ENCODE results near the gene CDKN2AIPNL. TPM values are rescaled to one million over a fixed set of nuclear protein-coding genes. Genes with fewer than 3 reads are reported as not detected.

The CDKN2AIPNL gene
- total RNA-seq, 1 experiment from 2014 or later: 60.5 TPM

GRCh38 chr5:134403951-134404350 is 7.7 kb downstream of the CDKN2AIPNL start:
- TF ChIP-seq CTCF (conservative IDR thresholded peaks at IDR 0.05; ENCODE audit: low read depth, low read length) (no peak), EZH2 (IDR thresholded peaks at IDR 0.05; ENCODE audit: borderline replicate concordance, low read depth, low read length, poor library complexity, severe bottlenecking) (no peak)
- intact Hi-C loops (cut with micrococcal nuclease; ENCODE audit: unreplicated experiment): no loop called here
- CTCF ChIA-PET: no interaction called here
- POLR2A ChIA-PET (ENCODE audit: low non-redundant PET): no interaction called here
- H3K27ac ChIP-seq (ENCODE audit: low read depth, low read length, poor library complexity, severe bottlenecking): no peak overlapping the region
- DNase-seq (ENCODE audit: low spot score): no peak
- BruUV-seq (replicated peaks): no TSS peak
- H3K9me3 ChIP-seq (ENCODE audit: low read depth, low read length, poor library complexity, severe bottlenecking): no peaks in the 10 kb centered on the region
- H3K36me3 ChIP-seq (ENCODE audit: insufficient read depth, low read length, poor library complexity, severe bottlenecking): peaks cover 17% of the 10 kb centered on the region
- no peak overlapping the region for H3K4me3 ChIP-seq (ENCODE audit: low read depth, low read length, poor library complexity, severe bottlenecking)
- no peaks in the 10 kb centered on the region for H3K27me3 ChIP-seq (replicated peaks; ENCODE audit: insufficient read depth, low read depth, low read length, poor library complexity)
- no peaks in the 10 kb centered on the region for H3K4me1 ChIP-seq (ENCODE audit: insufficient read depth, low read length, poor library complexity, severe bottlenecking)

- POLR2A ChIA-PET (ENCODE audit: low non-redundant PET): no interaction called here
- no peak for DNase-seq (ENCODE audit: low spot score)
- Histone ChIP-seq H3K4me1 (ENCODE audit: insufficient read depth, low read length, poor library complexity, severe bottlenecking) (no peaks in the 10 kb centered on the region), H3K4me3 (ENCODE audit: low read depth, low read length, poor library complexity, severe bottlenecking) (no peak overlapping the region), H3K36me3 (ENCODE audit: insufficient read depth, low read length, poor library complexity, severe bottlenecking) (peaks cover 35% of the 10 kb centered on the region), H3K27me3 (replicated peaks; ENCODE audit: insufficient read depth, low read depth, low read length, poor library complexity) (no peaks in the 10 kb centered on the region), H3K9me3 (ENCODE audit: low read depth, low read length, poor library complexity, severe bottlenecking) (no peaks in the 10 kb centered on the region), H3K27ac (ENCODE audit: low read depth, low read length, poor library complexity, severe bottlenecking) (no peak overlapping the region)
- TF ChIP-seq EZH2 (IDR thresholded peaks at IDR 0.05; ENCODE audit: borderline replicate concordance, low read depth, low read length, poor library complexity, severe bottlenecking) (no peak), CTCF (conservative IDR thresholded peaks at IDR 0.05; ENCODE audit: low read depth, low read length) (no peak)
- no TSS peak for BruUV-seq (replicated peaks)
- intact Hi-C loops (cut with micrococcal nuclease; ENCODE audit: unreplicated experiment): no loop called here
- CTCF ChIA-PET: no interaction called here
Measured at GRCh38 chr5:134398609-134399155, 13.0 kb downstream of the CDKN2AIPNL start.

GRCh38 chr5:134397196-134397595 is 14.5 kb downstream of the CDKN2AIPNL start:
- H3K4me1 ChIP-seq (ENCODE audit: insufficient read depth, low read length, poor library complexity, severe bottlenecking): no peaks in the 10 kb centered on the region
- peaks cover 46% of the 10 kb centered on the region for H3K36me3 ChIP-seq (ENCODE audit: insufficient read depth, low read length, poor library complexity, severe bottlenecking)
- intact Hi-C loops (cut with micrococcal nuclease; ENCODE audit: unreplicated experiment): no loop called here
- CTCF ChIA-PET: no interaction called here
- H3K4me3 ChIP-seq (ENCODE audit: low read depth, low read length, poor library complexity, severe bottlenecking): no peak overlapping the region
- no peak for DNase-seq (ENCODE audit: low spot score)
- POLR2A ChIA-PET (ENCODE audit: low non-redundant PET): no interaction called here
- no peaks in the 10 kb centered on the region for H3K27me3 ChIP-seq (replicated peaks; ENCODE audit: insufficient read depth, low read depth, low read length, poor library complexity)
- no peak overlapping the region for H3K27ac ChIP-seq (ENCODE audit: low read depth, low read length, poor library complexity, severe bottlenecking)
- BruUV-seq (replicated peaks): no TSS peak
- TF ChIP-seq CTCF (conservative IDR thresholded peaks at IDR 0.05; ENCODE audit: low read depth, low read length) (no peak), EZH2 (IDR thresholded peaks at IDR 0.05; ENCODE audit: borderline replicate concordance, low read depth, low read length, poor library complexity, severe bottlenecking) (no peak)
- H3K9me3 ChIP-seq (ENCODE audit: low read depth, low read length, poor library complexity, severe bottlenecking): no peaks in the 10 kb centered on the region

Measured in A673 (cell line).